ENCODE measurements around the gene SSR1.
"Not testable (repeated sequence)": the region's sequence is repeated elsewhere in the genome, so short reads cannot be mapped to it uniquely, and the experiment has no call there.

SSR1 gene

GRCh38 chr6:7274525-7274924, 38.5 kb downstream of the SSR1 start:
- DNase-seq, result not testable (repeated sequence)

GRCh38 chr6:7273709-7274108, 39.3 kb downstream of the SSR1 start:
- DNase-seq, result no peak

GRCh38 chr6:7271205-7271534, 41.8 kb downstream of the SSR1 start:
- no peak for DNase-seq

GRCh38 chr6:7270320-7271204, 42.4 kb downstream of the SSR1 start:
- DNase-seq, result no peak

- no peak for DNase-seq
Observed at GRCh38 chr6:7269816-7270215, 43.2 kb downstream of the SSR1 start.

GRCh38 chr6:7268816-7269555, 44.0 kb downstream of the SSR1 start:
- no peak for DNase-seq

GRCh38 chr6:7268362-7268761, 44.6 kb downstream of the SSR1 start:
- no peak for DNase-seq

GRCh38 chr6:7267466-7268091, 45.4 kb downstream of the SSR1 start:
- DNase-seq, result no peak

- DNase-seq, result no peak
Observed at GRCh38 chr6:7267071-7267465, 45.9 kb downstream of the SSR1 start.

- not testable (repeated sequence) for DNase-seq
Observed at GRCh38 chr6:7265385-7265726, 47.6 kb downstream of the SSR1 start.

- no peak for DNase-seq
Observed at GRCh38 chr6:7264686-7265384, 48.2 kb downstream of the SSR1 start.

- DNase-seq, result no peak
Observed at GRCh38 chr6:7264041-7264440, 49.0 kb downstream of the SSR1 start.

GRCh38 chr6:7263519-7263805, 49.5 kb downstream of the SSR1 start:
- not testable (repeated sequence) for DNase-seq

- DNase-seq, result no peak
Observed at GRCh38 chr6:7262746-7263518, 50.1 kb downstream of the SSR1 start.

GRCh38 chr6:7261852-7262461, 51.0 kb downstream of the SSR1 start:
- no peak for DNase-seq

- peak; percentile 35 to 51 for DNase-seq
Observed at GRCh38 chr6:7261032-7261841, 51.8 kb downstream of the SSR1 start.

GRCh38 chr6:7260291-7261031, 52.5 kb downstream of the SSR1 start:
- DNase-seq, result no peak

GRCh38 chr6:7258231-7258763, 54.7 kb downstream of the SSR1 start:
- no peak for DNase-seq

- DNase-seq, result no peak
Observed at GRCh38 chr6:7257521-7258230, 55.3 kb downstream of the SSR1 start.

GRCh38 chr6:7256785-7257184, 56.2 kb downstream of the SSR1 start:
- no peak for DNase-seq

All from stimulated activated CD4-positive, alpha-beta T cell treated with anti-CD3 and anti-CD28 coated beads, Interleukin-4, amount 100 ng/mL, for 4 hours (primary cell).